GM12878 (cell line): ENCODE data around the gene GPR62. TPM values are rescaled to one million over a fixed set of nuclear protein-coding genes. Genes with fewer than 3 reads are reported as not detected.

Experiments
- BACH1 ChIP-seq: fragments of 450-650 bp; IDR thresholded peaks from 2 replicates; pipeline ENCODE4 v1.6.1; 2017; ENCODE audit warnings: mild to moderate bottlenecking, borderline replicate concordance
- BCL11A ChIP-seq: IDR thresholded peaks from 2 replicates; pipeline ENCODE4 v1.6.1; 2011; ENCODE audit warnings: low read depth, low read length
- CBX5 ChIP-seq: sonication (generic); IDR thresholded peaks from 2 replicates; pipeline ENCODE4 v1.6.1; 2016; ENCODE audit warnings: low read depth, moderate library complexity, mild to moderate bottlenecking, inconsistent platforms
- GABPA ChIP-seq: IDR thresholded peaks from 2 replicates; pipeline ENCODE4 v1.6.1; 2014; ENCODE audit warnings: antibody characterized with exemption, low read depth, mild to moderate bottlenecking, inconsistent platforms
- NFYA ChIP-seq: IDR thresholded peaks from 2 replicates; pipeline ENCODE4 v1.6.1; 2011; ENCODE audit warnings: low read depth, mild to moderate bottlenecking, low read length, improper control_type of control experiment, borderline replicate concordance
- NRF1 ChIP-seq: conservative IDR thresholded peaks from 2 replicates; pipeline ENCODE4 v1.6.1; 2011; ENCODE audit warnings: mild to moderate bottlenecking, low read depth, low read length, improper control_type of control experiment
- PAX5 ChIP-seq: IDR thresholded peaks from 2 replicates; pipeline ENCODE4 v1.6.1; 2011; ENCODE audit warnings: low read depth, low read length, borderline replicate concordance
- PAX8 ChIP-seq: fragments of 450-650 bp; IDR thresholded peaks from 2 replicates; pipeline ENCODE4 v1.6.1; 2017; ENCODE audit warnings: mild to moderate bottlenecking, moderate library complexity
- PML ChIP-seq: IDR thresholded peaks from 2 replicates; pipeline ENCODE4 v1.6.1; 2012; ENCODE audit warnings: low read length, inconsistent platforms
- POLR2A ChIP-seq: IDR thresholded peaks from 2 replicates; pipeline ENCODE4 v1.6.1; 2011; ENCODE audit warnings: low read depth, mild to moderate bottlenecking, low read length
- SMAD5 ChIP-seq: IDR thresholded peaks from 2 replicates; pipeline ENCODE4 v1.6.1; 2016; ENCODE audit warnings: antibody characterized with exemption, low read depth
- TBL1XR1 ChIP-seq: IDR thresholded peaks from 2 replicates; pipeline ENCODE4 v1.6.1; 2012; ENCODE audit warnings: low read depth, low read length, improper control_type of control experiment
- TCF12 ChIP-seq: IDR thresholded peaks from 2 replicates; pipeline ENCODE4 v1.6.1; 2011; ENCODE audit warnings: low read depth, mild to moderate bottlenecking, low read length
- TCF7 ChIP-seq: IDR thresholded peaks from 2 replicates; pipeline ENCODE4 v1.6.1; 2014; ENCODE audit warnings: antibody characterized with exemption, borderline replicate concordance
- ZBED1 ChIP-seq: IDR thresholded peaks from 2 replicates; pipeline ENCODE4 v1.6.1; 2016; ENCODE audit warnings: borderline replicate concordance
- ZNF274 ChIP-seq: IDR thresholded peaks from one replicate; pipeline ENCODE4 v1.8.0; 2011; ENCODE audit not compliant: insufficient read length, insufficient read depth
- polyA plus RNA-seq, 11 experiments: library from polyadenylated mRNA; depleted of rRNA in 4 of 11; unstranded in 6 of 11; stranded (reverse) in 5 of 11; fragments of >200 nt; fragmentation: Nextera tagmentation in 4 of 11; fragmentation: Illumina TruSeq in 1 of 11; extraction: Ambion mirVana in 4 of 11; extraction: Trizol in 1 of 11; gene quantifications; 1 replicate in 1 of 11; 2 replicates in 10 of 11; pipeline versions ENCODE4 v1.2.1 to v1.2.3, GENCODE V29; 2011 to 2016; ENCODE audit warnings: inconsistent platforms in 2 of 11, missing spikeins in 2 of 11, low read depth in 1 of 11
- total RNA-seq, 4 experiments: library from RNA; depleted of rRNA in 3 of 4; stranded (reverse); fragments of >200 nt in 3 of 4; fragmentation: Illumina TruSeq in 1 of 4; extraction: Trizol in 1 of 4; gene quantifications; 2 replicates each; pipeline versions ENCODE4 v1.2.1 to v1.2.3, GENCODE V29; 2013 to 2021
- TF ChIP-seq, protein P1 (sequence below): fragments of 450-650 bp; IDR thresholded peaks from 2 replicates; pipeline ENCODE4 v1.6.1; 2017; ENCODE audit warnings: low read depth, mild to moderate bottlenecking, moderate library complexity
- TF ChIP-seq, protein P2 (sequence below), 3 experiments: IDR thresholded peaks in 2 of 3; conservative IDR thresholded peaks in 1 of 3; 2 replicates each; pipeline ENCODE4 v1.5.1; 2011; ENCODE audit warnings: low read depth in 3 of 3, low read length in 3 of 3, mild to moderate bottlenecking in 3 of 3, control low read depth in 2 of 3, moderate library complexity in 2 of 3, inconsistent platforms in 1 of 3, mixed read lengths in 1 of 3; ENCODE audit not compliant: control insufficient read depth in 2 of 3, insufficient read depth in 1 of 3; ENCODE audit errors: extremely low read depth in 1 of 3
- TF ChIP-seq, protein P3 (sequence below): fragments of 450-650 bp; conservative IDR thresholded peaks from 2 replicates; pipeline ENCODE4 v1.6.1; 2017; ENCODE audit warnings: mild to moderate bottlenecking, moderate library complexity
- TF ChIP-seq, protein P4 (sequence below): IDR thresholded peaks from 2 replicates; pipeline ENCODE4 v1.6.1; 2012; ENCODE audit warnings: mild to moderate bottlenecking, low read depth, low read length
- TF ChIP-seq, protein P5 (sequence below): fragments of 450-650 bp; IDR thresholded peaks from 2 replicates; pipeline ENCODE4 v1.6.1; 2016; ENCODE audit warnings: mild to moderate bottlenecking

GPR62 gene
- total and polyA plus RNA-seq, 10 of the 15 experiments (the other 5 are each of a cell fraction or from before 2014, with no cell fraction given), result not detected

DNA sequence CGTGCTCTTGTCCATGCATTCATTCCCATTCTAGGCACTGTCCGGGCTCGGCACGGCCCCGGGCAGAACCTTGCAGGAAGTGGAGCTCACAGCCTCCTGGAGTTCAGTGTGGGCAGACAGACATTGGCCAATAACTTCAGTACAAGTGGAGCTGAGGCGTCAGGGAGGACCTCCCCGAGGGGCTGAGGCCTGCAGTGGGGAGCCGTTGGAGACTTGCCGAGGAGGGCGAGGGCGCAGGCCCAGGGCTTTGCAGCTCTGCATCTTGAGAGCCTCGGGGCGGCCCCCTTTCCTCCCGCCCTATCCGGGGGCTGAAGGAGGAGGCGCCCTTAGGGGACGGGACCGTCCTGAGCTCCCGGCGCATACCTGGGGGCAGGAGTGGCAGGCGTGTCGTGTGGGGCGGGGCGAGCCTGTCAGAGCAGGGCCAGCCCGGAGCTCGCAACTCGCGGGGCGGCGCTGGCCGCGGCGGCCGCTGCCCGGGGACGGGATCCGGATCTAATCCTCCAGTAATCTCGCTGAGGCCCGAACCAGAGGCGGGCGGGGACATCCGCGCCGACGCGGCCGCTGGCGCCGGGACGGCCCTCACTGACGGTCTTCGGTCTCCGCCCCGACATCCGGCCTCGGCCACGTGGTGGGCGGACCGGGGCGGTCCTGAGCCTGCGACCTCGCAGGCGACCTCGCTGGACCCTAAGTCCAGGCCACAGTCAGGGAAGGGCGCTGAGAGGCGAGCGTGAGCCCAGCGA, 27.8 kb downstream of the GPR62 start, which contains the start of gene ACY1 (continued):
- TF ChIP-seq ZNF274, result no peak
- TF ChIP-seq ZBED1, result no peak
- TF ChIP-seq, protein P1, sequence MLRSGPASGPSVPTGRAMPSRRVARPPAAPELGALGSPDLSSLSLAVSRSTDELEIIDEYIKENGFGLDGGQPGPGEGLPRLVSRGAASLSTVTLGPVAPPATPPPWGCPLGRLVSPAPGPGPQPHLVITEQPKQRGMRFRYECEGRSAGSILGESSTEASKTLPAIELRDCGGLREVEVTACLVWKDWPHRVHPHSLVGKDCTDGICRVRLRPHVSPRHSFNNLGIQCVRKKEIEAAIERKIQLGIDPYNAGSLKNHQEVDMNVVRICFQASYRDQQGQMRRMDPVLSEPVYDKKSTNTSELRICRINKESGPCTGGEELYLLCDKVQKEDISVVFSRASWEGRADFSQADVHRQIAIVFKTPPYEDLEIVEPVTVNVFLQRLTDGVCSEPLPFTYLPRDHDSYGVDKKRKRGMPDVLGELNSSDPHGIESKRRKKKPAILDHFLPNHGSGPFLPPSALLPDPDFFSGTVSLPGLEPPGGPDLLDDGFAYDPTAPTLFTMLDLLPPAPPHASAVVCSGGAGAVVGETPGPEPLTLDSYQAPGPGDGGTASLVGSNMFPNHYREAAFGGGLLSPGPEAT, result 0 out of 2 replicates have a peak, but pooled peaks have one; percentile 35
- TF ChIP-seq BCL11A, result 0 out of 2 replicates have a peak, but pooled peaks have one; percentile 5
- TF ChIP-seq BACH1, result peak; percentile 84
- TF ChIP-seq, protein P2, sequence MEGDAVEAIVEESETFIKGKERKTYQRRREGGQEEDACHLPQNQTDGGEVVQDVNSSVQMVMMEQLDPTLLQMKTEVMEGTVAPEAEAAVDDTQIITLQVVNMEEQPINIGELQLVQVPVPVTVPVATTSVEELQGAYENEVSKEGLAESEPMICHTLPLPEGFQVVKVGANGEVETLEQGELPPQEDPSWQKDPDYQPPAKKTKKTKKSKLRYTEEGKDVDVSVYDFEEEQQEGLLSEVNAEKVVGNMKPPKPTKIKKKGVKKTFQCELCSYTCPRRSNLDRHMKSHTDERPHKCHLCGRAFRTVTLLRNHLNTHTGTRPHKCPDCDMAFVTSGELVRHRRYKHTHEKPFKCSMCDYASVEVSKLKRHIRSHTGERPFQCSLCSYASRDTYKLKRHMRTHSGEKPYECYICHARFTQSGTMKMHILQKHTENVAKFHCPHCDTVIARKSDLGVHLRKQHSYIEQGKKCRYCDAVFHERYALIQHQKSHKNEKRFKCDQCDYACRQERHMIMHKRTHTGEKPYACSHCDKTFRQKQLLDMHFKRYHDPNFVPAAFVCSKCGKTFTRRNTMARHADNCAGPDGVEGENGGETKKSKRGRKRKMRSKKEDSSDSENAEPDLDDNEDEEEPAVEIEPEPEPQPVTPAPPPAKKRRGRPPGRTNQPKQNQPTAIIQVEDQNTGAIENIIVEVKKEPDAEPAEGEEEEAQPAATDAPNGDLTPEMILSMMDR (IDR thresholded peaks at IDR 0.05 in 2 of 3, conservative IDR thresholded peaks at IDR 0.05 in 1 of 3; ENCODE audit: control insufficient read depth in 2 of 3, extremely low read depth in 1 of 3, insufficient read depth in 1 of 3, low read depth in 3 of 3, low read length in 3 of 3), result no peak
- TF ChIP-seq GABPA, result no peak
- no peak for TF ChIP-seq PAX8
- no peak for TF ChIP-seq TCF7
- TF ChIP-seq PML, result peak; percentile 6; the same call in 1 of the 2 replicates
- no peak for TF ChIP-seq PAX5
- TF ChIP-seq SMAD5, result no peak
- TF ChIP-seq, protein P3, sequence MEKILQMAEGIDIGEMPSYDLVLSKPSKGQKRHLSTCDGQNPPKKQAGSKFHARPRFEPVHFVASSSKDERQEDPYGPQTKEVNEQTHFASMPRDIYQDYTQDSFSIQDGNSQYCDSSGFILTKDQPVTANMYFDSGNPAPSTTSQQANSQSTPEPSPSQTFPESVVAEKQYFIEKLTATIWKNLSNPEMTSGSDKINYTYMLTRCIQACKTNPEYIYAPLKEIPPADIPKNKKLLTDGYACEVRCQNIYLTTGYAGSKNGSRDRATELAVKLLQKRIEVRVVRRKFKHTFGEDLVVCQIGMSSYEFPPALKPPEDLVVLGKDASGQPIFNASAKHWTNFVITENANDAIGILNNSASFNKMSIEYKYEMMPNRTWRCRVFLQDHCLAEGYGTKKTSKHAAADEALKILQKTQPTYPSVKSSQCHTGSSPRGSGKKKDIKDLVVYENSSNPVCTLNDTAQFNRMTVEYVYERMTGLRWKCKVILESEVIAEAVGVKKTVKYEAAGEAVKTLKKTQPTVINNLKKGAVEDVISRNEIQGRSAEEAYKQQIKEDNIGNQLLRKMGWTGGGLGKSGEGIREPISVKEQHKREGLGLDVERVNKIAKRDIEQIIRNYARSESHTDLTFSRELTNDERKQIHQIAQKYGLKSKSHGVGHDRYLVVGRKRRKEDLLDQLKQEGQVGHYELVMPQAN, result peak; percentile 35; the same call in 1 of the 2 replicates
- TF ChIP-seq, protein P4, sequence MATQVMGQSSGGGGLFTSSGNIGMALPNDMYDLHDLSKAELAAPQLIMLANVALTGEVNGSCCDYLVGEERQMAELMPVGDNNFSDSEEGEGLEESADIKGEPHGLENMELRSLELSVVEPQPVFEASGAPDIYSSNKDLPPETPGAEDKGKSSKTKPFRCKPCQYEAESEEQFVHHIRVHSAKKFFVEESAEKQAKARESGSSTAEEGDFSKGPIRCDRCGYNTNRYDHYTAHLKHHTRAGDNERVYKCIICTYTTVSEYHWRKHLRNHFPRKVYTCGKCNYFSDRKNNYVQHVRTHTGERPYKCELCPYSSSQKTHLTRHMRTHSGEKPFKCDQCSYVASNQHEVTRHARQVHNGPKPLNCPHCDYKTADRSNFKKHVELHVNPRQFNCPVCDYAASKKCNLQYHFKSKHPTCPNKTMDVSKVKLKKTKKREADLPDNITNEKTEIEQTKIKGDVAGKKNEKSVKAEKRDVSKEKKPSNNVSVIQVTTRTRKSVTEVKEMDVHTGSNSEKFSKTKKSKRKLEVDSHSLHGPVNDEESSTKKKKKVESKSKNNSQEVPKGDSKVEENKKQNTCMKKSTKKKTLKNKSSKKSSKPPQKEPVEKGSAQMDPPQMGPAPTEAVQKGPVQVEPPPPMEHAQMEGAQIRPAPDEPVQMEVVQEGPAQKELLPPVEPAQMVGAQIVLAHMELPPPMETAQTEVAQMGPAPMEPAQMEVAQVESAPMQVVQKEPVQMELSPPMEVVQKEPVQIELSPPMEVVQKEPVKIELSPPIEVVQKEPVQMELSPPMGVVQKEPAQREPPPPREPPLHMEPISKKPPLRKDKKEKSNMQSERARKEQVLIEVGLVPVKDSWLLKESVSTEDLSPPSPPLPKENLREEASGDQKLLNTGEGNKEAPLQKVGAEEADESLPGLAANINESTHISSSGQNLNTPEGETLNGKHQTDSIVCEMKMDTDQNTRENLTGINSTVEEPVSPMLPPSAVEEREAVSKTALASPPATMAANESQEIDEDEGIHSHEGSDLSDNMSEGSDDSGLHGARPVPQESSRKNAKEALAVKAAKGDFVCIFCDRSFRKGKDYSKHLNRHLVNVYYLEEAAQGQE, result peak; percentile 6; the same call in 1 of the 2 replicates
- TF ChIP-seq TCF12, result no peak
- TF ChIP-seq POLR2A, result peak; percentile 81; the same call in 1 of the 2 replicates
- no peak for TF ChIP-seq NRF1
- TF ChIP-seq NFYA, result no peak
- peak; percentile 51; the same call in 1 of the 2 replicates for TF ChIP-seq TBL1XR1
- no peak for TF ChIP-seq CBX5
- TF ChIP-seq, protein P5, sequence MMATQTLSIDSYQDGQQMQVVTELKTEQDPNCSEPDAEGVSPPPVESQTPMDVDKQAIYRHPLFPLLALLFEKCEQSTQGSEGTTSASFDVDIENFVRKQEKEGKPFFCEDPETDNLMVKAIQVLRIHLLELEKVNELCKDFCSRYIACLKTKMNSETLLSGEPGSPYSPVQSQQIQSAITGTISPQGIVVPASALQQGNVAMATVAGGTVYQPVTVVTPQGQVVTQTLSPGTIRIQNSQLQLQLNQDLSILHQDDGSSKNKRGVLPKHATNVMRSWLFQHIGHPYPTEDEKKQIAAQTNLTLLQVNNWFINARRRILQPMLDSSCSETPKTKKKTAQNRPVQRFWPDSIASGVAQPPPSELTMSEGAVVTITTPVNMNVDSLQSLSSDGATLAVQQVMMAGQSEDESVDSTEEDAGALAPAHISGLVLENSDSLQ, result peak; percentile 79
